ENCODE data around the gene PPIAL4G.
"Not testable (repeated sequence)": the region's sequence is repeated elsewhere in the genome, so short reads cannot be mapped to it uniquely, and the experiment has no call there.

GRCh38 chr1:148483029-148483428 is at the start of gene PPIAL4G:
- TF ChIP-seq CTCF, POLR2A (IDR thresholded peaks at IDR 0.05): not testable (repeated sequence)
